ENCODE results near the gene SPAG16.

DNA sequence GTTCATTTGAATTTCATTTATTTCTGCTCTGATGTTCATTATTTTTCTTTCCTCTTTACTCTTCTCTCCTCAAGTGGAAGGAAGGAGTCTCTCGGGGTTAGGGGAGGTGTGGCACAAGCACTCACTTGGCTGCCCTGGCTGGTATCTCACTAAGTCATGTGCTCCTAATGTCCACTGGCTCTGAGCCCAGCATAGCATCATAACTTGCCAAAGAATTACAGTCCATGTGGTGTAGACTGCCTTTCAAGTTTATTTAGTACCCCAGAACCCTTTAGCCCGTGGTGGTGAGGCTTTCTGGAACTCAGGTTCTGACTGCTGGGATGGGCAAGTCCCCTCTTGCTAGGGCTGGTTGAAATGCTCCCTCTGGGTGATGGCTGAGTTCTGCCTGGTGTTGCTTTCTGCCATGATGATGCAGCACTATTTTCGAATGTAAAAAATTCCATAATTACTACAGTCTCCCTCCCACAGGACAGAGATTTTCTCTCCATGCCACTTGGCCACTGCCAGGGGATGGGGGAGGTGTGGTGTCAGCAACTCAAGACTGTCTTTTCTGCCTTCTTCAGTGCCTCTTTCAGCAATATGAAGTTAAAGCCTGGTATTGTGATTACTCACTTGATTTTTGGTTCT lies 22.2 kb downstream of the SPAG16 start:
- TF ChIP-seq, protein P1, sequence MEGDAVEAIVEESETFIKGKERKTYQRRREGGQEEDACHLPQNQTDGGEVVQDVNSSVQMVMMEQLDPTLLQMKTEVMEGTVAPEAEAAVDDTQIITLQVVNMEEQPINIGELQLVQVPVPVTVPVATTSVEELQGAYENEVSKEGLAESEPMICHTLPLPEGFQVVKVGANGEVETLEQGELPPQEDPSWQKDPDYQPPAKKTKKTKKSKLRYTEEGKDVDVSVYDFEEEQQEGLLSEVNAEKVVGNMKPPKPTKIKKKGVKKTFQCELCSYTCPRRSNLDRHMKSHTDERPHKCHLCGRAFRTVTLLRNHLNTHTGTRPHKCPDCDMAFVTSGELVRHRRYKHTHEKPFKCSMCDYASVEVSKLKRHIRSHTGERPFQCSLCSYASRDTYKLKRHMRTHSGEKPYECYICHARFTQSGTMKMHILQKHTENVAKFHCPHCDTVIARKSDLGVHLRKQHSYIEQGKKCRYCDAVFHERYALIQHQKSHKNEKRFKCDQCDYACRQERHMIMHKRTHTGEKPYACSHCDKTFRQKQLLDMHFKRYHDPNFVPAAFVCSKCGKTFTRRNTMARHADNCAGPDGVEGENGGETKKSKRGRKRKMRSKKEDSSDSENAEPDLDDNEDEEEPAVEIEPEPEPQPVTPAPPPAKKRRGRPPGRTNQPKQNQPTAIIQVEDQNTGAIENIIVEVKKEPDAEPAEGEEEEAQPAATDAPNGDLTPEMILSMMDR (conservative IDR thresholded peaks at IDR 0.05; ENCODE audit: low read depth, low read length): no peak
- TF ChIP-seq EZH2phosphoT487 (IDR thresholded peaks at IDR 0.05; ENCODE audit: borderline replicate concordance, low read length): no peak
